ENCODE results near the gene ZNF341.

ZNF341 gene

GRCh38 chr20:33731693-33732165, at the start of gene ZNF341:
TSS of gene ZNF341 (plus strand) at chr20:33731996. CDS start at chr20:33732022, 26 bp downstream.
- TF ChIP-seq GATA2 (IDR thresholded peaks at IDR 0.05; ENCODE audit: low read depth, low read length), result no peak
- no peak for TF ChIP-seq GATA3 (IDR thresholded peaks at IDR 0.05; ENCODE audit: low read depth, low read length)

- no peak for TF ChIP-seq GATA3 (IDR thresholded peaks at IDR 0.05; ENCODE audit: low read depth, low read length)
- no peak for TF ChIP-seq GATA2 (IDR thresholded peaks at IDR 0.05; ENCODE audit: low read depth, low read length)
These were observed 47.1 kb upstream of the ZNF341 start for GRCh38 chr20:33684533-33685327.

DNA sequence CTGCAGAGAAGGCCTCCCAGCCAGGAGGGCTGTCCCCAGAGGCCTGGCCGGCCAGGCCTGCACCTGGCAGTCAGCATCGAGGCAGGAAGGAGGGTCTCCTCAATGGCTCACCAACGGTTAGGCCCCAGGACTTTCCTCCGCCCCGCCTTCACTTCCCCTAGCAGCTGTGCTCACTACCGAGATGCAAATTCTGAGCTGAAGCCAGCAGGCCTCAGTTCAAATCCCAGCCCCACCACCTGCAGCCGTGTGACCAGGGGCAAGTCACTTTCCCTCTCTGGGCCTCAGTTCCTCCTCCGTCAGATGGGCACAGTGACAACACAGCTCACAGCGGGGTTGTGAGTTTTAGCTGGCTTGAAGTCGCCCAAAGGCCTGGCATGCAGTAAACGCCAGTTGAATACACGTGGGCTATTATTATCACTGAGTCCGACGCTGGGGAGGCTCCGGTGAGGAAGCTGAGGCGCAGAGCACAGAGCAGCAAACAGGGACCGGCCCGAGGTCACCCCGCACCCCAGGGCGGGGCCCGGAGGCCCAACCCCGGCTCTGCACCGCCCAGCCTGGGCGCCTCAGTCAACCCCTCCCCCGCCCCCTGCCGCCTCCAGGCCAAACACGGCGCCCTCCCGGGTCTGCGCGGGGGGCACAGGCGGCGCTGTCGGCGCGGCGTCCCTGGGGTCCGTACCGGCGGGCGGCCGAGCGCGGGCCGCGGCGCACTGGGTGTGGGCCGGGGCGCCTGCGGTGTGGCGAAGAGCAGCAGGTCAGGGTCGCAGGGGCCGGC, 46.3 kb upstream of the ZNF341 start:
- no peak for TF ChIP-seq GATA2 (IDR thresholded peaks at IDR 0.05; ENCODE audit: low read depth, low read length)
- TF ChIP-seq GATA3 (IDR thresholded peaks at IDR 0.05; ENCODE audit: low read depth, low read length), result no peak

DNA sequence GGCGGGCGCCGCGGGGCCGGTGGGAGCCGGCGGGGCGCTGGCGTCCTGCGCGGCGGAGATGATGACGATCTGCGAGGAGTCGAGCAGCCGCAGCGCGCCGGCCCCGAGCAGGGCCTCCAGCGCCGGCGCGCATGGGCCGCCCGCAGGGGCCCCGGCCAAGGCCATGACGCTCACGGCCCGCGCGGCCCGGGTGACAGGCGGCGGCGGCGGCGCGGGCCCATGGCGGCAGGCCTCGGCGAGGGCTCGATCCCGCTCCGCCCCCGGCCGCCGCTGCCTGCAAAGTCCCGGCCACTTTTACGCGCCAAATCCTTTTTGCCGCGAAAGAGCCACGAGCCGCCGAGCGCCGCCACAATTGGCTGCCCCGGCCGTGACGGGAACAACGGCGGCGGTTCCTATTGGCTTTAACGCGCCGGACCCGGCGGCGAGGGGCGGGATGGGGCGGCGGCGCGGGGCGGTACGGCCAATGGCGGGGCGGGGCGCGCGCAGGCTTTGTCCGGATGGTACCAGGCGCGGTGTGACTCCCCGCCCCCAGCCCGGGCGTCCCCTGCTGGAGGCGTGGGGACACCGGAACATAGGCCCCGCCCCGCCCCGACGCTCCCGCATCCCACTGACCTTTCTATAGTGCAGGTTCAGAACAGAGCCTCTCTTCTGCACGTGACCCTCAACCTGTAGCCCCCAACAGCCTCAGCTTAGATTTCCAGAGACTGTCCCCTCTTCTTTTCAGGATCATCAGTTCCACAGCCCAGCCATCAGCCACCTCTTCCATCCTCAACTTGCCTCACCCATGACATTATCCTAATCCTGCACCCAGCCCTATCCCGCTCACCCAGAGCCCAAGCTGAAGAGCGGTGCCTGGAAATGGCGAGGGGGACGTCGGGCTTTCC, 45.5 kb upstream of the ZNF341 start, which contains the start of gene E2F1:
Gene E2F1, minus strand, starts transcription at position 286 of the 884 bp plus-strand sequence. Its CDS starts 121 bp downstream, at position 165.
- no peak for TF ChIP-seq GATA2 (IDR thresholded peaks at IDR 0.05; ENCODE audit: low read depth, low read length)
- no peak for TF ChIP-seq GATA3 (IDR thresholded peaks at IDR 0.05; ENCODE audit: low read depth, low read length)

DNA sequence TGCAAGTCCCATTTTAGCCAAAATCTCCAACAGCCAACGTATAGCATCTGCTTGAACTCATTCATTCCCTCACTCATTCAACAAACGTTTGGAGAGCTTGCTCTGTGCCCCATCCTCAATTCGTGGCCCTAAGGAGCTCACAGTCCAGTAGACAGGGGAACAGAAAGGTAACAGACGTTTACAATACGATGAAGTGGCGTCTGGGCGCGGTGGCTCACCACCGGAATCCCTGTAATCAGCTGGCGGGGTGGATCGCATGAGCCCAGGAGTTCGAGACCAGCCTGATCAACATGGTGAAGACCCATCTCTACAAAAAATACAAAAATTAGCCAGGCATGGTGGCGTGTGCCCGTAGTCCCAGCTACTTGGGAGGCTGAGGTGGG, 44.8 kb upstream of the ZNF341 start:
- TF ChIP-seq GATA3 (IDR thresholded peaks at IDR 0.05; ENCODE audit: low read depth, low read length), result no peak
- no peak for TF ChIP-seq GATA2 (IDR thresholded peaks at IDR 0.05; ENCODE audit: low read depth, low read length)

- TF ChIP-seq GATA3 (IDR thresholded peaks at IDR 0.05; ENCODE audit: low read depth, low read length) (no peak), GATA2 (IDR thresholded peaks at IDR 0.05; ENCODE audit: low read depth, low read length) (no peak)
These were observed 44.4 kb upstream of the ZNF341 start for GRCh38 chr20:33687370-33687915.

- TF ChIP-seq GATA3 (IDR thresholded peaks at IDR 0.05; ENCODE audit: low read depth, low read length) (no peak), GATA2 (IDR thresholded peaks at IDR 0.05; ENCODE audit: low read depth, low read length) (no peak)
These were observed 43.5 kb upstream of the ZNF341 start for GRCh38 chr20:33687993-33688937.

DNA sequence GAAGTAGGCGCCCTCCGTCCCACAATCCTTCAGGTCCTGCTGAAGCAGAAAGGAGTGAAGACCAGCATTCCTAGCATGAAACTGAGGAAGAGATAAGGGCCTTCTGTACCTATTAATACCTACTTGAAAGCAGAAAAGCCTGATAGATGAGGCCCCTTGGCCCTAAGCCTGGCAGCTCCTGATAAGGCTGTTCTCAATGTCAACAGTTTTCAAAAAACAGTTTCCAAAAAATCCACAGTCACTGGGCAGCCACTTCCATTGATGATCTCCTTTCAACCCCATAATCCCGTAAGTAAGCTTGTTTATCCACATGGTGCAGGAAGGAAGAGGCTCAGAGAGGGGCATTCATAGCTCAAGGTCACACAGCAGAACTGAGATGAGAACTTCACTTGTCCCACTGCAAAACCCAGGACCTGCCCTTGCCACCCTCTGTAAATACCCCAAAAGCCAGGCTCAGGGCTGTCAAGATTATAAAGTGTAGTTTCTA, 42.8 kb upstream of the ZNF341 start:
- no peak for TF ChIP-seq GATA2 (IDR thresholded peaks at IDR 0.05; ENCODE audit: low read depth, low read length)
- no peak for TF ChIP-seq GATA3 (IDR thresholded peaks at IDR 0.05; ENCODE audit: low read depth, low read length)

DNA sequence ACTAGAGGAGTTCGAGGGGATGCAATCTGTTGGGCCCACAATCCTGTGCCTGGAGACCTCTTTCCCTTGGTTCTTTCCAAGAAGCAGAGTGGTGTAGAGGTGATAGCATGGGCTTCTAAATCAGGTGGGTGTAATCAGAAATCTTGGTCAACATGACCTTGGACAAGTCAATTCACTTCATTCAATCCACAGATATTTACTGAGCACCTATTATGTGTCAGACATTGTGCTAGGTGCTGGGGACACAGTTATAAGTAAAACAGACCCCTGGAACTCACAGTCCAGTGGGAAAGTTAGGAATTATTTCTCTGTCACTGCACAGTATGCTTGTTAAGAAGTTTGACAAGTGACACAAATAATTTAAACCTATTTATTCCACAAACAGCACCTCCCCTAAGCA, 42.3 kb upstream of the ZNF341 start:
- TF ChIP-seq GATA2 (IDR thresholded peaks at IDR 0.05; ENCODE audit: low read depth, low read length) (no peak), GATA3 (IDR thresholded peaks at IDR 0.05; ENCODE audit: low read depth, low read length) (no peak)

- no peak for TF ChIP-seq GATA3 (IDR thresholded peaks at IDR 0.05; ENCODE audit: low read depth, low read length)
- no peak for TF ChIP-seq GATA2 (IDR thresholded peaks at IDR 0.05; ENCODE audit: low read depth, low read length)
These were observed 41.8 kb upstream of the ZNF341 start for GRCh38 chr20:33689973-33690372.

GRCh38 chr20:33693289-33693688, 38.5 kb upstream of the ZNF341 start:
- no peak for TF ChIP-seq GATA2 (IDR thresholded peaks at IDR 0.05; ENCODE audit: low read depth, low read length)
- no peak for TF ChIP-seq GATA3 (IDR thresholded peaks at IDR 0.05; ENCODE audit: low read depth, low read length)
